Mammary epithelial cell (primary cell): ENCODE data around the gene ZBTB46.

Experiments used
- EZH2 ChIP-seq: IDR thresholded peaks from 2 replicates; pipeline ENCODE4 v1.6.1; 2012; ENCODE audit warnings: low read length, inconsistent platforms, borderline replicate concordance
- TF ChIP-seq, protein P1 (sequence below), 2 donors: IDR thresholded peaks in 1 of 2; conservative IDR thresholded peaks in 1 of 2; 2 replicates each; pipeline ENCODE4 v1.5.1; 2011 to 2012; ENCODE audit warnings: inconsistent platforms in 2 of 2, low read length in 2 of 2, mild to moderate bottlenecking in 2 of 2, control low read depth in 1 of 2, low read depth in 1 of 2; ENCODE audit not compliant: insufficient read depth in 1 of 2; ENCODE audit errors: extremely low read depth in 1 of 2

- TF ChIP-seq, protein P1, sequence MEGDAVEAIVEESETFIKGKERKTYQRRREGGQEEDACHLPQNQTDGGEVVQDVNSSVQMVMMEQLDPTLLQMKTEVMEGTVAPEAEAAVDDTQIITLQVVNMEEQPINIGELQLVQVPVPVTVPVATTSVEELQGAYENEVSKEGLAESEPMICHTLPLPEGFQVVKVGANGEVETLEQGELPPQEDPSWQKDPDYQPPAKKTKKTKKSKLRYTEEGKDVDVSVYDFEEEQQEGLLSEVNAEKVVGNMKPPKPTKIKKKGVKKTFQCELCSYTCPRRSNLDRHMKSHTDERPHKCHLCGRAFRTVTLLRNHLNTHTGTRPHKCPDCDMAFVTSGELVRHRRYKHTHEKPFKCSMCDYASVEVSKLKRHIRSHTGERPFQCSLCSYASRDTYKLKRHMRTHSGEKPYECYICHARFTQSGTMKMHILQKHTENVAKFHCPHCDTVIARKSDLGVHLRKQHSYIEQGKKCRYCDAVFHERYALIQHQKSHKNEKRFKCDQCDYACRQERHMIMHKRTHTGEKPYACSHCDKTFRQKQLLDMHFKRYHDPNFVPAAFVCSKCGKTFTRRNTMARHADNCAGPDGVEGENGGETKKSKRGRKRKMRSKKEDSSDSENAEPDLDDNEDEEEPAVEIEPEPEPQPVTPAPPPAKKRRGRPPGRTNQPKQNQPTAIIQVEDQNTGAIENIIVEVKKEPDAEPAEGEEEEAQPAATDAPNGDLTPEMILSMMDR (conservative IDR thresholded peaks at IDR 0.05 in 1 of 2, IDR thresholded peaks at IDR 0.05 in 1 of 2; ENCODE audit: extremely low read depth in 1 of 2, insufficient read depth in 1 of 2, low read depth in 1 of 2, low read length in 2 of 2): no peak
- TF ChIP-seq EZH2: no peak
These were observed 88.6 kb downstream of the ZBTB46 start for GRCh38 chr20:63742381-63743024.
